H1 (cell line): ENCODE results near the gene DLST. TPM values are rescaled to one million over a fixed set of nuclear protein-coding genes. Genes with fewer than 3 reads are reported as not detected.

Source experiments
- CTCF ChIA-PET: fragments of 300-600 bp; sonication (Branson Sonifier 250); formaldehyde crosslinking; loops from one replicate; lab custom pipeline; 2021; ENCODE audit not compliant: partially characterized antibody; lab: Charles Lee
- POLR2A ChIA-PET: fragments of 300-600 bp; sonication (Branson Sonifier 250); formaldehyde crosslinking; loops from one replicate; lab custom pipeline; 2021; ENCODE audit warnings: inconsistent platforms; ENCODE audit not compliant: partially characterized antibody; lab: Charles Lee
- DNase-seq, 2 experiments: peaks; one replicate each; pipeline versions ENCODE4 v3.0.0 to v3.0.0-alpha.2; 2010 to 2022; ENCODE audit warnings: low spot score in 2 of 2, low read depth in 1 of 2, mixed read lengths in 1 of 2
- FAIRE-seq: peaks from 2 replicates; lab custom pipeline; 2011; peaks lifted over from hg19 to GRCh38; lab: Jason Lieb, UNC
- H2AFZ ChIP-seq: 2 replicates; pipeline ENCODE4 v1.8.1; 2012; ENCODE audit warnings: low read length, inconsistent platforms
- H2AK5ac ChIP-seq: 2 replicates; pipeline ENCODE4 v1.6.1; 2013; ENCODE audit warnings: low read depth, low read length
- H2BK120ac ChIP-seq: replicated peaks from 2 replicates; pipeline ENCODE3; 2013; ENCODE audit warnings: low read depth, low read length, inconsistent platforms
- H2BK12ac ChIP-seq: 2 replicates; pipeline ENCODE4 v1.6.1; 2013; ENCODE audit warnings: low read depth, low read length
- H2BK15ac ChIP-seq: 2 replicates; pipeline ENCODE4 v1.6.1; 2013; ENCODE audit warnings: low read length
- H2BK20ac ChIP-seq: 2 replicates; pipeline ENCODE4 v1.6.1; 2013; ENCODE audit warnings: low read length
- H2BK5ac ChIP-seq: 2 replicates; pipeline ENCODE4 v1.6.1; 2013; ENCODE audit warnings: low read depth, low read length
- H3K14ac ChIP-seq: 2 replicates; pipeline ENCODE4 v1.6.1; 2013; ENCODE audit warnings: inconsistent platforms; ENCODE audit not compliant: insufficient read length
- H3K18ac ChIP-seq: 2 replicates; pipeline ENCODE4 v1.6.1; 2013; ENCODE audit warnings: low read length; ENCODE audit errors: extremely low read depth
- H3K23ac ChIP-seq: 2 replicates; pipeline ENCODE4 v1.6.1; 2013; ENCODE audit warnings: inconsistent platforms; ENCODE audit not compliant: insufficient read length
- H3K23me2 ChIP-seq: 2 replicates; pipeline ENCODE4 v1.6.1; 2013; ENCODE audit warnings: low read depth, low read length
- H3K27ac ChIP-seq: 2 replicates; pipeline ENCODE4 v1.6.1; 2011; ENCODE audit warnings: low read depth, low read length, inconsistent platforms
- H3K27me3 ChIP-seq, 4 experiments: replicated peaks in 1 of 4; 1 replicate in 1 of 4; 2 replicates in 3 of 4; pipeline versions ENCODE4 v1.6.1 to v1.8.1; 2011 to 2013; ENCODE audit warnings: low read length in 3 of 4, mild to moderate bottlenecking in 3 of 4, inconsistent platforms in 2 of 4, mixed read lengths in 2 of 4, moderate library complexity in 1 of 4; ENCODE audit not compliant: control insufficient read depth in 3 of 4, insufficient read depth in 3 of 4; ENCODE audit errors: extremely low read depth in 1 of 4
- H3K36me3 ChIP-seq, 4 experiments: 2 replicates each; pipeline versions ENCODE4 v1.6.1 to v1.8.1; 2011 to 2013; ENCODE audit warnings: mild to moderate bottlenecking in 4 of 4, low read length in 3 of 4, moderate library complexity in 2 of 4, control low read depth in 1 of 4, inconsistent platforms in 1 of 4; ENCODE audit not compliant: insufficient read depth in 4 of 4, control insufficient read depth in 2 of 4
- H3K4ac ChIP-seq: replicated peaks from 2 replicates; pipeline ENCODE3; 2013; ENCODE audit warnings: low read length, low read depth, mixed read lengths, inconsistent platforms; ENCODE audit not compliant: insufficient read length
- H3K4me1 ChIP-seq, 4 experiments: replicated peaks in 1 of 4; 1 replicate in 1 of 4; 2 replicates in 3 of 4; pipeline versions ENCODE4 v1.6.1 to v1.8.1; 2011 to 2013; ENCODE audit warnings: low read length in 3 of 4, inconsistent platforms in 2 of 4, mixed read lengths in 1 of 4; ENCODE audit not compliant: insufficient read depth in 4 of 4, control insufficient read depth in 3 of 4
- H3K4me2 ChIP-seq, 2 experiments: 2 replicates each; pipeline versions ENCODE4 v1.6.1 to v1.8.1; 2011 to 2013; ENCODE audit warnings: low read depth in 2 of 2, low read length in 2 of 2, control low read depth in 1 of 2, inconsistent platforms in 1 of 2, mild to moderate bottlenecking in 1 of 2; ENCODE audit not compliant: insufficient read depth in 1 of 2
- H3K4me3 ChIP-seq, 4 experiments: fragments of 200-600, 300-600 bp in 1 of 4; sonication (generic), shearing (Covaris generic), sonication (Bioruptor Twin) in 1 of 4; 2 replicates each; pipeline versions ENCODE4 v1.5.1 to v1.8.1; 2011 to 2016; ENCODE audit warnings: low read length in 4 of 4, low read depth in 3 of 4, control low read depth in 2 of 4, inconsistent platforms in 2 of 4, mild to moderate bottlenecking in 2 of 4, mixed read lengths in 1 of 4, moderate library complexity in 1 of 4; ENCODE audit not compliant: insufficient read depth in 2 of 4; ENCODE audit errors: extremely low read depth in 1 of 4
- H3K56ac ChIP-seq: replicated peaks from 2 replicates; pipeline ENCODE3; 2013; ENCODE audit warnings: low read depth, mild to moderate bottlenecking, mixed read lengths, low read length, inconsistent platforms; ENCODE audit not compliant: insufficient read length
- H3K79me1 ChIP-seq: 2 replicates; pipeline ENCODE4 v1.6.1; 2013; ENCODE audit warnings: low read depth, low read length, control low read depth
- H3K79me2 ChIP-seq, 2 experiments: 2 replicates each; pipeline versions ENCODE4 v1.6.1 to v1.8.1; 2012 to 2013; ENCODE audit warnings: low read length in 2 of 2, mild to moderate bottlenecking in 2 of 2, inconsistent platforms in 1 of 2; ENCODE audit not compliant: insufficient read depth in 2 of 2, control insufficient read depth in 1 of 2
- H3K9ac ChIP-seq, 4 experiments: replicated peaks in 1 of 4; 1 replicate in 1 of 4; 2 replicates in 3 of 4; pipeline versions ENCODE4 v1.6.1 to v1.8.1; 2011 to 2013; ENCODE audit warnings: low read depth in 3 of 4, low read length in 3 of 4, control low read depth in 2 of 4, mild to moderate bottlenecking in 2 of 4, moderate library complexity in 2 of 4, inconsistent platforms in 1 of 4; ENCODE audit errors: extremely low read depth in 1 of 4
- H3K9me3 ChIP-seq, 2 experiments: 2 replicates each; pipeline versions ENCODE4 v1.6.1 to v1.8.1; 2012 to 2013; ENCODE audit warnings: mild to moderate bottlenecking in 2 of 2, moderate library complexity in 2 of 2, control low read depth in 1 of 2, inconsistent platforms in 1 of 2, low read depth in 1 of 2, low read length in 1 of 2, mixed read lengths in 1 of 2; ENCODE audit not compliant: insufficient read depth in 2 of 2
- H4K20me1 ChIP-seq, 2 experiments: replicated peaks in 1 of 2; 2 replicates each; pipeline versions ENCODE3 to v1.8.1; 2011 to 2013; ENCODE audit warnings: inconsistent platforms in 2 of 2, low read length in 2 of 2, mild to moderate bottlenecking in 1 of 2; ENCODE audit not compliant: insufficient read depth in 2 of 2, control insufficient read depth in 1 of 2
- H4K5ac ChIP-seq: 2 replicates; pipeline ENCODE4 v1.6.1; 2013; ENCODE audit warnings: low read length, low read depth, mixed read lengths, inconsistent platforms; ENCODE audit not compliant: insufficient read length
- H4K8ac ChIP-seq: 2 replicates; pipeline ENCODE4 v1.8.0; 2013; ENCODE audit warnings: mild to moderate bottlenecking, moderate library complexity, low read length, inconsistent platforms; ENCODE audit not compliant: insufficient read depth; ENCODE audit errors: extremely low read depth
- H4K91ac ChIP-seq: replicated peaks from 2 replicates; pipeline ENCODE3; 2013; ENCODE audit warnings: low read length, mixed read lengths, inconsistent platforms; ENCODE audit not compliant: insufficient read length
- ATF3 ChIP-seq: IDR thresholded peaks from 2 replicates; pipeline ENCODE4 v1.6.1; 2011; ENCODE audit warnings: low read depth, mild to moderate bottlenecking, low read length; ENCODE audit not compliant: insufficient read depth
- BCL11A ChIP-seq, 2 experiments: IDR thresholded peaks; one replicate each; pipeline ENCODE4 v1.6.1; 2011; ENCODE audit warnings: low read depth in 2 of 2, low read length in 2 of 2, mild to moderate bottlenecking in 2 of 2
- BRCA1 ChIP-seq: IDR thresholded peaks from 2 replicates; pipeline ENCODE4 v1.6.1; 2012; ENCODE audit warnings: low read depth, low read length, improper control_type of control experiment
- CHD1 ChIP-seq: IDR thresholded peaks from 2 replicates; pipeline ENCODE4 v1.6.1; 2012; ENCODE audit warnings: low read depth, low read length, improper control_type of control experiment
- E2F6 ChIP-seq: IDR thresholded peaks from 2 replicates; pipeline ENCODE4 v1.6.1; 2012; ENCODE audit warnings: inconsistent platforms
- EZH2 ChIP-seq: fragments of 200-600 bp; sonication (generic); IDR thresholded peaks from 2 replicates; pipeline ENCODE4 v1.7.1; 2012; ENCODE audit warnings: low read depth, mild to moderate bottlenecking, moderate library complexity, low read length, inconsistent platforms; ENCODE audit not compliant: severe bottlenecking
- GTF2F1 ChIP-seq: IDR thresholded peaks from 2 replicates; pipeline ENCODE4 v1.6.1; 2012; ENCODE audit warnings: low read depth, low read length, improper control_type of control experiment, borderline replicate concordance
- HDAC2 ChIP-seq, 2 experiments: fragments of 300-600 bp in 1 of 2; sonication (generic) in 1 of 2; IDR thresholded peaks; 2 replicates each; pipeline ENCODE4 v1.6.1; 2011 to 2012; ENCODE audit warnings: low read depth in 2 of 2, low read length in 2 of 2, mild to moderate bottlenecking in 2 of 2, moderate library complexity in 2 of 2, borderline replicate concordance in 1 of 2, inconsistent platforms in 1 of 2
- POU5F1 ChIP-seq: IDR thresholded peaks from 2 replicates; pipeline ENCODE4 v1.6.1; 2011; ENCODE audit warnings: low read depth, mild to moderate bottlenecking, low read length, moderate library complexity
- RFX5 ChIP-seq: IDR thresholded peaks from 2 replicates; pipeline ENCODE4 v1.6.1; 2011; ENCODE audit warnings: low read depth, low read length, improper control_type of control experiment, borderline replicate concordance
- SIX5 ChIP-seq: IDR thresholded peaks from 2 replicates; pipeline ENCODE4 v1.6.1; 2011; ENCODE audit warnings: mild to moderate bottlenecking, low read depth, low read length
- TAF1 ChIP-seq: IDR thresholded peaks from 2 replicates; pipeline ENCODE4 v1.6.1; 2011; ENCODE audit warnings: mild to moderate bottlenecking, low read depth, low read length
- WGBS, 2 experiments: shearing (Covaris generic) in 1 of 2; methylation state at CpG; one replicate each; pipeline versions ENCODE4 v1.1.6 to v1.1.7; 2013 to 2015; ENCODE audit warnings: low lambda C conversion rate in 2 of 2, mixed read lengths in 2 of 2, inconsistent platforms in 1 of 2, low coverage in 1 of 2, missing lambda C conversion rate in 1 of 2; ENCODE audit not compliant: insufficient replicate concordance in 2 of 2, insufficient coverage in 1 of 2, insufficient read length in 1 of 2; ENCODE audit errors: extremely low coverage in 1 of 2, missing lambda C conversion rate in 1 of 2; 5-methylcytosine and 5-hydroxymethylcytosine counted together
- polyA plus RNA-seq, 7 experiments: library from polyadenylated mRNA; depleted of rRNA in 3 of 7; stranded (reverse) in 5 of 7; unstranded in 2 of 7; fragments of >200 nt in 5 of 7; fragments of 200-250 nt in 2 of 7; gene quantifications; 1 replicate in 5 of 7; 2 replicates in 1 of 7; 4 replicates in 1 of 7; pipeline versions ENCODE4 v1.2.1 to v1.2.3, GENCODE V29; 2011 to 2013; ENCODE audit warnings: missing spikeins in 2 of 7, mixed read lengths in 2 of 7
- total RNA-seq: library from RNA; stranded (reverse); fragmentation: NEBNext Ultra II Directional; extraction: Animal tissue kit (Norgen Biotek cat#: 25700); gene quantifications from 2 replicates; pipeline ENCODE4 v1.2.1, GENCODE V29; 2021

The DLST gene
- total and polyA plus RNA-seq, 2 of the 8 experiments (the other 6 are each of a cell fraction or from before 2014, with no cell fraction given) = 96.5 to 117 TPM

- CTCF ChIA-PET = interaction anchor here (1.0 to 18.3 kb wide), 6 partner anchors 9 to 230 kb away, joined by 3 to 509 read pairs (median 21); partner anchors contain the start of genes DLST and PROX2
- FAIRE-seq = no peak
- no peak for TF ChIP-seq CHD1
- TF ChIP-seq SIX5 = no peak
- no peak for TF ChIP-seq E2F6
- no peak for TF ChIP-seq TAF1
- no peak for TF ChIP-seq BCL11A (IDR thresholded peaks at IDR 0.05; ENCODE audit: low read depth in 2 of 2, low read length in 2 of 2)
- TF ChIP-seq BRCA1 = no peak
- TF ChIP-seq ATF3 = no peak
- TF ChIP-seq EZH2 = no peak
- TF ChIP-seq HDAC2 (IDR thresholded peaks at IDR 0.05; ENCODE audit: borderline replicate concordance in 1 of 2, low read depth in 2 of 2, low read length in 2 of 2) = no peak
- TF ChIP-seq GTF2F1 = no peak
- no peak for TF ChIP-seq POU5F1
- TF ChIP-seq RFX5 = no peak
Observed at GRCh38 chr14:74858022-74858421, 23.7 kb upstream of the DLST start.

More at GRCh38 chr14:74858022-74858421, 23.7 kb upstream of the DLST start:
- H2BK120ac ChIP-seq = no peak overlapping the region
- H4K91ac ChIP-seq = no peak overlapping the region
- no peaks in the 10 kb centered on the region for H3K27me3 ChIP-seq
- no peak overlapping the region for H2BK5ac ChIP-seq
- no peak overlapping the region for H2AFZ ChIP-seq
- H3K18ac ChIP-seq = no peak overlapping the region
- H4K20me1 ChIP-seq = no peaks in the 10 kb centered on the region
- H2BK20ac ChIP-seq = no peak overlapping the region
- no peaks in the 10 kb centered on the region for H3K79me2 ChIP-seq
- 0 out of 7 replicates have a peak, but pooled peaks cover 0 to 2% (median 0%) of the 10 kb centered on the region in 4 experiments for H3K4me1 ChIP-seq
- H3K9me3 ChIP-seq = no peaks in the 10 kb centered on the region
- H2AK5ac ChIP-seq = no peak overlapping the region
- 76% methylated on average over 1 of the region's 1 CpG; no CpG with 5 or more reads in 1 of the 2 experiments for WGBS, 2 experiments
- POLR2A ChIA-PET = interaction anchor here (1.0 to 8.6 kb wide), 3 partner anchors 9 to 48 kb away, joined by 3 to 80 read pairs (median 4); no protein-coding TSS in a partner anchor
- H3K23ac ChIP-seq = no peak overlapping the region
- H3K4ac ChIP-seq = no peak overlapping the region
- H2BK12ac ChIP-seq = no peak overlapping the region
- H3K36me3 ChIP-seq = no peaks in the 10 kb centered on the region
- no peak for DNase-seq
- no peak overlapping the region for H4K5ac ChIP-seq
- H3K4me3 ChIP-seq = no peak overlapping the region
- no peak overlapping the region for H4K8ac ChIP-seq
- no peaks in the 10 kb centered on the region; the same call in 1 of the 2 replicates for H3K23me2 ChIP-seq
- H3K79me1 ChIP-seq = no peaks in the 10 kb centered on the region
- no peak overlapping the region for H3K9ac ChIP-seq
- no peak overlapping the region for H3K56ac ChIP-seq
- no peak overlapping the region for H3K4me2 ChIP-seq
- H3K27ac ChIP-seq = no peak overlapping the region
- no peak overlapping the region for H3K14ac ChIP-seq
- no peak overlapping the region for H2BK15ac ChIP-seq
